GM11168 (cell line): ENCODE data around the gene FAR2.
"Not testable (repeated sequence)": the region's sequence is repeated elsewhere in the genome, so short reads cannot be mapped to it uniquely, and the experiment has no call there.

Experiments
- in situ Hi-C: fragments of 300-500 bp; cut with MboI; formaldehyde crosslinking; loops from one replicate; pipeline ENCODE4 v1.12.0; 2022; ENCODE audit warnings: low sequenced_read_pairs; ENCODE audit not compliant: unreplicated experiment

FAR2 gene

GRCh38 chr12:29382251-29382650 lies 233.2 kb downstream of the FAR2 start:
- in situ Hi-C loops: no loop called here

GRCh38 chr12:29385194-29385593 lies 236.1 kb downstream of the FAR2 start:
- in situ Hi-C loops: not testable (repeated sequence)
